Psoas muscle (tissue), 8 donors: ENCODE data around the gene BRINP2. TPM values are rescaled to one million over a fixed set of nuclear protein-coding genes. Genes with fewer than 3 reads are reported as not detected.

Experiments used
- ATAC-seq, 4 donors: fragments of 200-7000 bp; cut with Tn5 transposase; one replicate each; pipeline ENCODE4 v1.9.1; 2020; ENCODE audit warnings: moderate library complexity in 3 of 4, mild to moderate bottlenecking in 2 of 4
- DNase-seq, 2 donors: peaks; one replicate each; pipeline ENCODE4 v3.0.0-alpha.2; 2020
- H3K27ac ChIP-seq: fragments of 200-600 bp; one replicate; pipeline ENCODE4 v1.8.0; 2022
- H3K27me3 ChIP-seq, 3 donors: fragments of 200-600 bp in 1 of 3; one replicate each; pipeline versions ENCODE4 v1.6.1 to v1.8.0; 2013 to 2022; ENCODE audit warnings: low read length in 2 of 3, mild to moderate bottlenecking in 2 of 3, moderate library complexity in 1 of 3; ENCODE audit not compliant: insufficient read depth in 3 of 3
- H3K36me3 ChIP-seq, 2 donors: fragments of 200-600 bp in 1 of 2; one replicate each; pipeline versions ENCODE4 v1.6.1 to v1.8.0; 2013 to 2022; ENCODE audit warnings: low read depth in 1 of 2, mild to moderate bottlenecking in 1 of 2, moderate library complexity in 1 of 2; ENCODE audit not compliant: insufficient read depth in 1 of 2
- H3K4me1 ChIP-seq: fragments of 200-600 bp; one replicate; pipeline ENCODE4 v1.8.0; 2022
- H3K4me3 ChIP-seq: fragments of 200-600 bp; one replicate; pipeline ENCODE4 v1.8.0; 2022; ENCODE audit warnings: mild to moderate bottlenecking
- H3K9me3 ChIP-seq: fragments of 200-600 bp; one replicate; pipeline ENCODE4 v1.8.0; 2022
- WGBS, 3 donors: extraction: QIAGEN DNeasy Blood & Tissue Kit; methylation state at CpG; one replicate each; pipeline versions ENCODE4 v1.1.6 to v1.1.7; 2013; 5-methylcytosine and 5-hydroxymethylcytosine counted together
- intact Hi-C, 2 donors: fragments of 100-400 bp; cut with DNase I; formaldehyde crosslinking; loops; one replicate each; pipeline versions ENCODE4 v1.11.0 to v1.14.2; 2022
- polyA plus RNA-seq, 3 donors: library from polyadenylated mRNA; stranded (reverse); fragments of 200-250 nt; gene quantifications; one replicate each; pipeline ENCODE4 v1.2.3, GENCODE V29; 2013
- total RNA-seq, 4 donors: library from RNA; stranded (reverse); fragmentation: NEBNext Ultra II Directional in 2 of 4; extraction: Animal tissue kit (Norgen Biotek cat#: 25700) in 2 of 4; gene quantifications; one replicate each; pipeline versions ENCODE4 v1.2.1 to v1.2.4, GENCODE V29; 2021 to 2023
- TF ChIP-seq, protein P1 (sequence below): fragments of 200-600 bp; IDR thresholded peaks from one replicate; pipeline ENCODE4 v1.8.0; 2022; ENCODE audit warnings: antibody characterized with exemption
- donor health status: healthy with polysubstance abuse.
- donor health status: DM: no; HTN: no; CAD: no; lungs with moderate emphysema.
- donor health status: Bipolar disorder and iron deficiency.
- donor health status: healthy.
- donor health status: DM: yes; HTN: yes; CAD: no.
- donor health status: DM: no; HTN: no; CAD: no.
- donor health status: DM: no; HTN: no; CAD: no.
- donor health status: DM: yes; HTN: yes; CAD: no.

Gene BRINP2
- total and polyA plus RNA-seq, 7 donors = 0.04 to 0.38 (median 0.23) TPM; not detected in 3

DNA sequence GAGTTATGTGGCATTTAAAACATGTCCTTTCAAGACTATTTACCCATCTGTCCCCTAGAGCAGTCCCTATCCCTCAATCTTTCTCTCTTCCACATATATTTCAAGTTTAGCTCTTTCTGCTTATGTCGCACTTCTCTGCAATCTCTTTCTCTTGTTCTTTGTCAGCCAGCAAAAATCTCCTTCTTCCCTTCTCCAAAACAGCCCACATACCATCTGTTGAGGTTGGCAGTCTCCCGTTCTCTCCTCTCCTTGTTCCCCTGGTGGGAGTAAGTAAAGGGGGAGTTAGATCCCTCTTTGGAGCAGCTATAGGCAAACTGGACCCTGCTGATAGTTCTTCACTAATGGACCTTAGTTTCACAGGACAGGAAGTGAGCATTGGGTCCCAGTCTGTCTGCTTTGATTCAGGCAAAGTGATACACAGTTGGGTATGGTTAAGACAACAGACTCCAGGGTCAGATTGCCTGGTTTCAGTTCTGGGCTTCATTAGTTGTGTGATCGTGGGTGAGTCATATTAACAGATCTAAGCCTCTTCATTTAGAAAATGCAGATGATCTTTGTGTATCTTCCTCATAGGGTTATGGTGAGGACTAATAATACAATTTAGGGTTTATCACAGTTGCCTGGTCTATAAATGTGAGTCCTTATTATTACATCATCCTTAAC is 19.7 kb downstream of the BRINP2 start:
- Histone ChIP-seq H3K36me3 (no peaks in the 10 kb centered on the region), H3K9me3 (no peaks in the 10 kb centered on the region), H3K27ac (no peak overlapping the region), H3K4me3 (no peak overlapping the region), H3K4me1 (no peaks in the 10 kb centered on the region), H3K27me3 (no peaks in the 10 kb centered on the region)
- WGBS, 3 donors = 50 to 58% (median 56%) methylated on average over 3 of the region's 3 CpGs
- no peak for DNase-seq
- ATAC-seq = no peak
- intact Hi-C loops = no loop called here
- TF ChIP-seq, protein P1, sequence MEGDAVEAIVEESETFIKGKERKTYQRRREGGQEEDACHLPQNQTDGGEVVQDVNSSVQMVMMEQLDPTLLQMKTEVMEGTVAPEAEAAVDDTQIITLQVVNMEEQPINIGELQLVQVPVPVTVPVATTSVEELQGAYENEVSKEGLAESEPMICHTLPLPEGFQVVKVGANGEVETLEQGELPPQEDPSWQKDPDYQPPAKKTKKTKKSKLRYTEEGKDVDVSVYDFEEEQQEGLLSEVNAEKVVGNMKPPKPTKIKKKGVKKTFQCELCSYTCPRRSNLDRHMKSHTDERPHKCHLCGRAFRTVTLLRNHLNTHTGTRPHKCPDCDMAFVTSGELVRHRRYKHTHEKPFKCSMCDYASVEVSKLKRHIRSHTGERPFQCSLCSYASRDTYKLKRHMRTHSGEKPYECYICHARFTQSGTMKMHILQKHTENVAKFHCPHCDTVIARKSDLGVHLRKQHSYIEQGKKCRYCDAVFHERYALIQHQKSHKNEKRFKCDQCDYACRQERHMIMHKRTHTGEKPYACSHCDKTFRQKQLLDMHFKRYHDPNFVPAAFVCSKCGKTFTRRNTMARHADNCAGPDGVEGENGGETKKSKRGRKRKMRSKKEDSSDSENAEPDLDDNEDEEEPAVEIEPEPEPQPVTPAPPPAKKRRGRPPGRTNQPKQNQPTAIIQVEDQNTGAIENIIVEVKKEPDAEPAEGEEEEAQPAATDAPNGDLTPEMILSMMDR = no peak

DNA sequence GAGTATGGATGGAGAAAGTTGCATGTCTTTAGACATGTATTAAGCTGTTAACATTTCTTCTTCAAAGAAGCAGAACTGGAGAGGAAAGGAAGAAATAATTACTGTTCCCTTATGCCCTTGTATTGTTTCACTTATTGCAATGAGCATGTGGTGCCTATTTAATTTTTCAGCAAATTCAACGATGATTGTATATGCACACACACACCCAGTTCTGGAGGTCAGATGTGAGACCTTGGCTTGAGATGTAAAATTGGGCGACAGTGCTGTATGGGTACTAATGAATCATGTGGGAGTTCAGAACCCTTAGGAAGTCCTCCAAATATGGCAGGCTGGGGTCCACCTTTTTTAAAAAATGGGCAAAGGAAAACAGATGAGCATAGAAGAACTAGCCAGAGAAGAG is 27.5 kb downstream of the BRINP2 start:
- H3K27ac ChIP-seq = no peak overlapping the region
- TF ChIP-seq, protein P1 = no peak
- no peaks in the 10 kb centered on the region for H3K27me3 ChIP-seq
- DNase-seq = no peak
- intact Hi-C loops = no loop called here
- ATAC-seq = no peak
- H3K4me1 ChIP-seq = no peaks in the 10 kb centered on the region
- no peak overlapping the region for H3K4me3 ChIP-seq
- WGBS, 3 donors = 87 to 90% (median 88%) methylated on average over 2 of the region's 2 CpGs
- no peaks in the 10 kb centered on the region for H3K36me3 ChIP-seq
- H3K9me3 ChIP-seq = no peaks in the 10 kb centered on the region

DNA sequence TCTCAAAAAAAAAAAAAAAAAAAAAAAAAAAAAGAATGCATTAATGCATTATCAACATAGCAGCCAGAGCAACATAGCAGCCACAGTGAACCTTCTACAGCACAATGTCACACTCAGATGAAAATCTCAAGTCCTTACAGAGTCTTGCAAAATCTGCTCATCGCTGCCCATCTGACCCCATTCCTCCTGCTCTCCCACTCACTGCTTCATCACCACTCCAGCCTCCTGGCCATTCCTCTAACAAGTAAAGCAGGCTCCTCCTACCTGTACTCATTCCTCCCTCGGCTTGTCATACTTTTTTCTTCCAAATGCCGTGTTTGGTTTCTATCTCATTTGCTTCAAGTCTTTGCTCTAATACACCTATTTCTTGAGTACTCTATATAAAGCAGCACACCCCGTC is 29.5 kb downstream of the BRINP2 start:
- no peak overlapping the region for H3K4me3 ChIP-seq
- H3K4me1 ChIP-seq = no peaks in the 10 kb centered on the region
- no peak for DNase-seq
- no peaks in the 10 kb centered on the region for H3K27me3 ChIP-seq
- intact Hi-C loops = no loop called here
- H3K9me3 ChIP-seq = no peaks in the 10 kb centered on the region
- WGBS, 3 donors = 77 to 83% (median 80%) methylated on average over 4 of the region's 4 CpGs
- TF ChIP-seq, protein P1 = no peak
- ATAC-seq = no peak
- no peak overlapping the region for H3K27ac ChIP-seq
- no peaks in the 10 kb centered on the region for H3K36me3 ChIP-seq

DNA sequence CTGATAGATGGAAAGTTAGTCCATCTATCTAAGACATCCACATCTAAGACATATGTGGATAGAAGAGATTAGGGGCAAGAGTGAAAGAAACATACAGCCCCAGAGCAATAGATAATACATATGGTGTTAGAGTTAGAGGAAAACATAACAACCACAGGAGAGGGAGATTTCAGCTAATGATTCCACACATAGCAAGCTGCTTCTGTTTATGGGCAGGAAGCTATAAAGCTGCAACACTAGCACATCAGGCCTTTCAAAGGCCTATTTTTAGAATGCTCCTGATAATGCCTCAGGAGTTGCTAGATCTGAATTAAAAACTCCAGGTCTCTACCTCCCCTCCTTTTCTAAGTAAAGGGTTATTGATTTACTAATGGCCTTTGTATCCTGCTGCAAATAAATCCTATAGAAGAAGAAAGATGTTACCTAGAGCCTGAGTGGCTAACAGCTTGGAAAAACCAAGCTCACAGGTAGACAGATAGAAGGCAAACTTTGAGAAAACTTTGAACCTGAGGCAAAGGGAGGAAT is 36.1 kb downstream of the BRINP2 start:
- Histone ChIP-seq H3K4me3 (no peak overlapping the region), H3K27ac (no peak overlapping the region), H3K36me3 (no peaks in the 10 kb centered on the region), H3K27me3 (no peaks in the 10 kb centered on the region), H3K4me1 (peaks cover 7% of the 10 kb centered on the region), H3K9me3 (no peaks in the 10 kb centered on the region)
- TF ChIP-seq, protein P1 = no peak
- intact Hi-C loops = no loop called here
- ATAC-seq = no peak
- DNase-seq = no peak

DNA sequence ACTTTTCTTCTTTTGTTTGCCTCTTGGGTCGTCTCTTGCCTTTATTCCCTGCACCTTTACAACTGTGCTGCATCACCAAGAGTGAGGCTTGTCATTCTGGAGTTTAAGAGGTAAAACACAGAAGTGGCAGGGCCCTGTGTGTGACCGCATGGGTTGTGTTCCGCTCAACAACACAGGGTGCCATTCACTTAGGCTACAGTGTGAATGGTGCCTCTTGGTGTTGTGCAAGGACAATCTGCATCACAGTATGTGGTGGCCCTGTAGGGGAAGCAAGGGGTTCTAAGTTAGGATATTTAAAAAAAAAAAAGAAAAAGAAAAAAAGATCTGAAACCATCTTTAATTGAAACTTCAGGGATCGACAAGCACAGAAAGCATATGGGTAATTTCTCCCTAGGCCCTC is 38.2 kb downstream of the BRINP2 start:
- ATAC-seq (peak in 3 of 4 donors; percentile 19 to 31 (median 22)), DNase-seq (no peak)
- TF ChIP-seq, protein P1 = no peak
- H3K4me1 ChIP-seq = peaks cover 7% of the 10 kb centered on the region
- H3K27me3 ChIP-seq = no peaks in the 10 kb centered on the region
- H3K36me3 ChIP-seq = no peaks in the 10 kb centered on the region
- H3K9me3 ChIP-seq = no peaks in the 10 kb centered on the region
- WGBS, 3 donors = 56 to 65% (median 62%) methylated on average over 4 of the region's 4 CpGs
- H3K4me3 ChIP-seq = no peak overlapping the region
- intact Hi-C loops = no loop called here
- peak overlapping the region; percentile 17 for H3K27ac ChIP-seq
